HepG2 (cell line): Measurements from ENCODE around the gene MXD3. TPM values are rescaled to one million over a fixed set of nuclear protein-coding genes. Genes with fewer than 3 reads are reported as not detected.

Experiments
- CCDC6 ChIP-seq: sonication (generic); formaldehyde crosslinking; IDR thresholded peaks from 2 replicates; pipeline ENCODE4 v1.8.1; 2022; ENCODE audit warnings: mild to moderate bottlenecking, missing genetic modification reagents, moderate library complexity
- CEBPZ ChIP-seq: IDR thresholded peaks from 2 replicates; pipeline ENCODE4 v1.6.1; 2012; ENCODE audit warnings: low read length, improper control_type of control experiment
- JDP2 ChIP-seq: sonication (generic); formaldehyde crosslinking; IDR thresholded peaks from 2 replicates; pipeline ENCODE4 v1.8.1; 2022; ENCODE audit warnings: missing genetic modification reagents, borderline replicate concordance
- MAFF ChIP-seq: IDR thresholded peaks from 2 replicates; pipeline ENCODE4 v1.6.1; 2011; ENCODE audit warnings: low read depth, low read length, improper control_type of control experiment
- ONECUT2 ChIP-seq: sonication (generic); formaldehyde crosslinking; IDR thresholded peaks from 2 replicates; pipeline ENCODE4 v1.4.0; 2020; ENCODE audit warnings: missing genetic modification reagents
- ZEB1 ChIP-seq: IDR thresholded peaks from 2 replicates; pipeline ENCODE4 v1.6.1; 2012; ENCODE audit warnings: mild to moderate bottlenecking, low read depth, inconsistent platforms; ENCODE audit not compliant: insufficient replicate concordance
- ZNF331 ChIP-seq: sonication (generic); formaldehyde crosslinking; IDR thresholded peaks from 2 replicates; pipeline ENCODE4 v1.4.0; 2020; ENCODE audit warnings: missing genetic modification reagents
- ZNF333 ChIP-seq: sonication (generic); formaldehyde crosslinking; IDR thresholded peaks from 2 replicates; pipeline ENCODE4 v1.4.0; 2020; ENCODE audit warnings: mild to moderate bottlenecking, missing genetic modification reagents, borderline replicate concordance
- ZNF441 ChIP-seq: sonication (generic); formaldehyde crosslinking; IDR thresholded peaks from 2 replicates; pipeline ENCODE4 v1.7.0; 2021; ENCODE audit warnings: missing genetic modification reagents, borderline replicate concordance
- ZNF609 ChIP-seq: sonication (generic); formaldehyde crosslinking; IDR thresholded peaks from 2 replicates; pipeline ENCODE4 v1.4.0; 2020; ENCODE audit warnings: mild to moderate bottlenecking, missing genetic modification reagents, borderline replicate concordance
- ZNF639 ChIP-seq: conservative IDR thresholded peaks from 2 replicates; pipeline ENCODE4 v1.6.1; 2018; ENCODE audit warnings: missing genetic modification reagents
- polyA plus RNA-seq, 8 experiments: library from polyadenylated mRNA; depleted of rRNA in 3 of 8; stranded (reverse) in 7 of 8; unstranded in 1 of 8; fragments of >200 nt; fragmentation: Illumina TruSeq in 4 of 8; extraction: Trizol in 4 of 8; gene quantifications; 2 replicates each; pipeline versions ENCODE4 v1.2.1 to v1.2.3, GENCODE V29; 2011 to 2016; ENCODE audit warnings: low read depth in 4 of 8, missing spikeins in 1 of 8, mixed read lengths in 1 of 8; ENCODE audit not compliant: insufficient read depth in 1 of 8
- total RNA-seq, 5 experiments: library from RNA; depleted of rRNA; stranded (reverse); fragments of >200 nt; fragmentation: Illumina TruSeq; extraction: Trizol; gene quantifications; 2 replicates each; pipeline ENCODE4 v1.2.3, GENCODE V29; 2016; ENCODE audit warnings: low read depth in 1 of 5
- TF ChIP-seq, protein P1 (sequence below): IDR thresholded peaks from 2 replicates; pipeline ENCODE4 v1.6.1; 2016
- TF ChIP-seq, protein P2 (sequence below): fragments of 450-650 bp; IDR thresholded peaks from 2 replicates; pipeline ENCODE4 v1.6.1; 2017

The MXD3 gene
- total and polyA plus RNA-seq, 2 of the 13 experiments (the other 11 are each of a cell fraction or from before 2014, with no cell fraction given) = 10.5 to 12.8 TPM

GRCh38 chr5:177351392-177352329, 40.0 kb upstream of the MXD3 start, which contains the start of gene LMAN2 (continued):
- TF ChIP-seq ZNF609 (CRISPR knock-in tag) = 0 out of 2 replicates have a peak, but pooled peaks have one; percentile 33
- TF ChIP-seq, protein P1, sequence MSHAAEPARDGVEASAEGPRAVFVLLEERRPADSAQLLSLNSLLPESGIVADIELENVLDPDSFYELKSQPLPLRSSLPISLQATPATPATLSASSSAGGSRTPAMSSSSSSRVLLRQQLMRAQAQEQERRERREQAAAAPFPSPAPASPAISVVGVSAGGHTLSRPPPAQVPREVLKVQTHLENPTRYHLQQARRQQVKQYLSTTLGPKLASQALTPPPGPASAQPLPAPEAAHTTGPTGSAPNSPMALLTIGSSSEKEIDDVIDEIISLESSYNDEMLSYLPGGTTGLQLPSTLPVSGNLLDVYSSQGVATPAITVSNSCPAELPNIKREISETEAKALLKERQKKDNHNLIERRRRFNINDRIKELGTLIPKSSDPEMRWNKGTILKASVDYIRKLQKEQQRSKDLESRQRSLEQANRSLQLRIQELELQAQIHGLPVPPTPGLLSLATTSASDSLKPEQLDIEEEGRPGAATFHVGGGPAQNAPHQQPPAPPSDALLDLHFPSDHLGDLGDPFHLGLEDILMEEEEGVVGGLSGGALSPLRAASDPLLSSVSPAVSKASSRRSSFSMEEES (CRISPR knock-in tag) = 0 out of 2 replicates have a peak, but pooled peaks have one; percentile 11
- TF ChIP-seq ZNF333 (CRISPR knock-in tag) = no peak
- TF ChIP-seq ZNF639 (CRISPR knock-in tag) = no peak; the same call in 1 of the 2 replicates
- TF ChIP-seq, protein P2, sequence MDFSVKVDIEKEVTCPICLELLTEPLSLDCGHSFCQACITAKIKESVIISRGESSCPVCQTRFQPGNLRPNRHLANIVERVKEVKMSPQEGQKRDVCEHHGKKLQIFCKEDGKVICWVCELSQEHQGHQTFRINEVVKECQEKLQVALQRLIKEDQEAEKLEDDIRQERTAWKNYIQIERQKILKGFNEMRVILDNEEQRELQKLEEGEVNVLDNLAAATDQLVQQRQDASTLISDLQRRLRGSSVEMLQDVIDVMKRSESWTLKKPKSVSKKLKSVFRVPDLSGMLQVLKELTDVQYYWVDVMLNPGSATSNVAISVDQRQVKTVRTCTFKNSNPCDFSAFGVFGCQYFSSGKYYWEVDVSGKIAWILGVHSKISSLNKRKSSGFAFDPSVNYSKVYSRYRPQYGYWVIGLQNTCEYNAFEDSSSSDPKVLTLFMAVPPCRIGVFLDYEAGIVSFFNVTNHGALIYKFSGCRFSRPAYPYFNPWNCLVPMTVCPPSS = no peak
- no peak for TF ChIP-seq MAFF
- no peak; the same call in 1 of the 2 replicates for TF ChIP-seq ONECUT2 (CRISPR knock-in tag)
- peak; percentile 32; the same call in 1 of the 2 replicates for TF ChIP-seq ZNF331
- TF ChIP-seq ZEB1 = no peak
- 0 out of 2 replicates have a peak, but pooled peaks have one; percentile 61 for TF ChIP-seq ZNF441 (CRISPR knock-in tag)
- TF ChIP-seq JDP2 = no peak
- TF ChIP-seq CCDC6 (CRISPR knock-in tag) = no peak
- TF ChIP-seq CEBPZ = no peak
